HG02852 (cell line): ENCODE results near the gene MARCHF3.
A peak's percentile ranks its signal among the peaks of the same experiment; 100 is the strongest.
"Not testable (repeated sequence)": the region's sequence is repeated elsewhere in the genome, so short reads cannot be mapped to it uniquely, and the experiment has no call there.

Experiments
- ATAC-seq: cut with Tn5 transposase; IDR thresholded peaks from one replicate; pipeline ENCODE4 v1.9.1; 2021; ENCODE audit warnings: mild to moderate bottlenecking, moderate library complexity; ENCODE audit not compliant: unreplicated experiment

MARCHF3 gene

GRCh38 chr5:127053049-127053448 is 22.7 kb upstream of the MARCHF3 start:
- ATAC-seq, result no peak

- ATAC-seq, result no peak
These were observed 21.2 kb upstream of the MARCHF3 start for GRCh38 chr5:127051591-127051990.

- no peak for ATAC-seq
These were observed 16.1 kb upstream of the MARCHF3 start for GRCh38 chr5:127046343-127047072.

GRCh38 chr5:127042593-127042992 is 12.2 kb upstream of the MARCHF3 start:
- no peak for ATAC-seq

GRCh38 chr5:127041571-127041970 is 11.2 kb upstream of the MARCHF3 start:
- ATAC-seq, result no peak

GRCh38 chr5:127040796-127041520 is 10.6 kb upstream of the MARCHF3 start:
- ATAC-seq, result no peak

- no peak for ATAC-seq
These were observed 8.2 kb upstream of the MARCHF3 start for GRCh38 chr5:127038550-127038949.

- no peak for ATAC-seq
These were observed 1.5 kb upstream of the MARCHF3 start for GRCh38 chr5:127031863-127032232.

GRCh38 chr5:127031147-127031862 is 947 bp upstream of the MARCHF3 start:
- peak; percentile 21 for ATAC-seq

GRCh38 chr5:127029581-127030258 is 638 bp downstream of the MARCHF3 start:
- ATAC-seq, result peak; percentile 14

- ATAC-seq, result no peak
These were observed 1.4 kb downstream of the MARCHF3 start for GRCh38 chr5:127028822-127029457.

GRCh38 chr5:127027539-127027938 is 2.8 kb downstream of the MARCHF3 start:
- no peak for ATAC-seq

GRCh38 chr5:127026166-127026565 is 4.2 kb downstream of the MARCHF3 start:
- no peak for ATAC-seq

GRCh38 chr5:127025467-127025866 is 4.9 kb downstream of the MARCHF3 start:
- ATAC-seq, result no peak

- ATAC-seq, result no peak
These were observed 5.5 kb downstream of the MARCHF3 start for GRCh38 chr5:127024821-127025220.

GRCh38 chr5:127023552-127024191 is 6.7 kb downstream of the MARCHF3 start:
- not testable (repeated sequence) for ATAC-seq

GRCh38 chr5:127022846-127023245 is 7.5 kb downstream of the MARCHF3 start:
- ATAC-seq, result no peak

- ATAC-seq, result peak; percentile 59
These were observed 10.4 kb downstream of the MARCHF3 start for GRCh38 chr5:127019928-127020327.

GRCh38 chr5:127016722-127017121 is 13.6 kb downstream of the MARCHF3 start:
- ATAC-seq, result not testable (repeated sequence)

- ATAC-seq, result no peak
These were observed 14.6 kb downstream of the MARCHF3 start for GRCh38 chr5:127015716-127016115.
